ENCODE measurements around the gene TOE1. TPM values are rescaled to one million over a fixed set of nuclear protein-coding genes. Genes with fewer than 3 reads are reported as not detected.

Gene TOE1
- total RNA-seq, 1 experiment from 2014 or later = 18.2 TPM

GRCh38 chr1:45364294-45364693, 24.3 kb downstream of the TOE1 start:
- Histone ChIP-seq H3K27me3 (ENCODE audit: low read length) (no peaks in the 10 kb centered on the region), H4K20me1 (ENCODE audit: low read length) (no peaks in the 10 kb centered on the region), H3K9me3 (ENCODE audit: low read length) (no peaks in the 10 kb centered on the region), H2AFZ (ENCODE audit: low read length) (no peak overlapping the region), H3K9me2 (replicated peaks; ENCODE audit: low read length) (no peaks in the 10 kb centered on the region), H3K4me2 (ENCODE audit: low read length) (no peak overlapping the region), H3K79me2 (ENCODE audit: low read length) (no peaks in the 10 kb centered on the region), H3K27ac (ENCODE audit: low read length) (no peak overlapping the region), H3K9ac (ENCODE audit: low read length) (no peak overlapping the region), H3K4me3 (ENCODE audit: low read length) (no peak overlapping the region), H3K4me1 (ENCODE audit: insufficient read depth, low read length) (0 out of 2 replicates have a peak, but pooled peaks cover 4% of the 10 kb centered on the region), H3F3A (ENCODE audit: low read length, unreplicated experiment) (no peaks in the 10 kb centered on the region), H3K36me3 (ENCODE audit: low read depth, low read length) (no peaks in the 10 kb centered on the region)
- TF ChIP-seq CTCF (conservative IDR thresholded peaks at IDR 0.05; ENCODE audit: low read depth, low read length) (no peak), EZH2 (IDR thresholded peaks at IDR 0.05; ENCODE audit: low read length, unreplicated experiment) (no peak), EZH2phosphoT487 (IDR thresholded peaks at IDR 0.05; ENCODE audit: borderline replicate concordance, low read length) (no peak)
- POLR2A ChIA-PET (ENCODE audit: unreplicated experiment) = no interaction called here
- ATAC-seq (no peak), DNase-seq (no peak)
- intact Hi-C loops (cut with micrococcal nuclease) = no loop called here
- CTCF ChIA-PET = no interaction called here
- BruUV-seq (replicated peaks) = no TSS peak

GRCh38 chr1:45365051-45365450, 25.1 kb downstream of the TOE1 start:
- Histone ChIP-seq H3F3A (ENCODE audit: low read length, unreplicated experiment) (no peaks in the 10 kb centered on the region), H4K20me1 (ENCODE audit: low read length) (no peaks in the 10 kb centered on the region), H3K9ac (ENCODE audit: low read length) (no peak overlapping the region), H3K79me2 (ENCODE audit: low read length) (no peaks in the 10 kb centered on the region), H3K27ac (ENCODE audit: low read length) (no peak overlapping the region), H3K9me3 (ENCODE audit: low read length) (no peaks in the 10 kb centered on the region), H2AFZ (ENCODE audit: low read length) (no peak overlapping the region), H3K27me3 (ENCODE audit: low read length) (no peaks in the 10 kb centered on the region), H3K4me1 (ENCODE audit: insufficient read depth, low read length) (0 out of 2 replicates have a peak, but pooled peaks cover 2% of the 10 kb centered on the region), H3K9me2 (replicated peaks; ENCODE audit: low read length) (no peaks in the 10 kb centered on the region), H3K36me3 (ENCODE audit: low read depth, low read length) (no peaks in the 10 kb centered on the region), H3K4me2 (ENCODE audit: low read length) (no peak overlapping the region), H3K4me3 (ENCODE audit: low read length) (no peak overlapping the region)
- intact Hi-C loops (cut with micrococcal nuclease) = no loop called here
- ChIA-PET CTCF (interaction anchor here (0.6 kb wide), 1 partner anchor 235 kb away, joined by 3 read pairs; no protein-coding TSS in a partner anchor), POLR2A (ENCODE audit: unreplicated experiment) (no interaction called here)
- ATAC-seq (no peak), DNase-seq (no peak)
- TF ChIP-seq CTCF (conservative IDR thresholded peaks at IDR 0.05; ENCODE audit: low read depth, low read length) (no peak), EZH2 (IDR thresholded peaks at IDR 0.05; ENCODE audit: low read length, unreplicated experiment) (no peak), EZH2phosphoT487 (IDR thresholded peaks at IDR 0.05; ENCODE audit: borderline replicate concordance, low read length) (no peak)
- no TSS peak for BruUV-seq (replicated peaks)

- Histone ChIP-seq H3K79me2 (ENCODE audit: low read length) (no peaks in the 10 kb centered on the region), H3K4me3 (ENCODE audit: low read length) (no peak overlapping the region), H3K4me1 (ENCODE audit: insufficient read depth, low read length) (no peaks in the 10 kb centered on the region; the same call in 1 of the 2 replicates), H2AFZ (ENCODE audit: low read length) (no peak overlapping the region), H3K36me3 (ENCODE audit: low read depth, low read length) (no peaks in the 10 kb centered on the region), H3K9me2 (replicated peaks; ENCODE audit: low read length) (no peaks in the 10 kb centered on the region), H3F3A (ENCODE audit: low read length, unreplicated experiment) (no peaks in the 10 kb centered on the region), H4K20me1 (ENCODE audit: low read length) (no peaks in the 10 kb centered on the region), H3K27ac (ENCODE audit: low read length) (no peak overlapping the region), H3K4me2 (ENCODE audit: low read length) (no peak overlapping the region), H3K9ac (ENCODE audit: low read length) (no peak overlapping the region), H3K27me3 (ENCODE audit: low read length) (no peaks in the 10 kb centered on the region), H3K9me3 (ENCODE audit: low read length) (no peaks in the 10 kb centered on the region)
- ATAC-seq (no peak), DNase-seq (no peak)
- no peak for TF ChIP-seq EZH2phosphoT487 (IDR thresholded peaks at IDR 0.05; ENCODE audit: borderline replicate concordance, low read length)
- TF ChIP-seq EZH2 (IDR thresholded peaks at IDR 0.05; ENCODE audit: low read length, unreplicated experiment) = no peak
- TF ChIP-seq CTCF (conservative IDR thresholded peaks at IDR 0.05; ENCODE audit: low read depth, low read length) = no peak
- BruUV-seq (replicated peaks) = no TSS peak
- POLR2A ChIA-PET (ENCODE audit: unreplicated experiment) = no interaction called here
- intact Hi-C loops (cut with micrococcal nuclease) = no loop called here
- CTCF ChIA-PET = no interaction called here
Measured at GRCh38 chr1:45370575-45370974, 30.6 kb downstream of the TOE1 start.
